GM13977 (cell line): Measurements from ENCODE around the gene SCAI.
A peak's percentile ranks its signal among the peaks of the same experiment; 100 is the strongest.

Experiments used
- DNase-seq: peaks from one replicate; pipeline ENCODE4 v3.0.0; 2012; ENCODE audit warnings: low spot score
- in situ Hi-C: fragments of 300-500 bp; cut with MboI; formaldehyde crosslinking; loops from one replicate; pipeline ENCODE4 v1.12.0; 2022; ENCODE audit warnings: low sequenced_read_pairs, low pct_unique_long_range_greater_than_20kb, mixed read lengths, inconsistent platforms; ENCODE audit not compliant: unreplicated experiment
- TF ChIP-seq, protein P1 (sequence below): IDR thresholded peaks from 2 replicates; pipeline ENCODE4 v1.5.1; 2012; ENCODE audit warnings: mild to moderate bottlenecking, control low read depth; ENCODE audit not compliant: insufficient read depth; ENCODE audit errors: extremely low read depth, missing control alignments

The SCAI gene

DNA sequence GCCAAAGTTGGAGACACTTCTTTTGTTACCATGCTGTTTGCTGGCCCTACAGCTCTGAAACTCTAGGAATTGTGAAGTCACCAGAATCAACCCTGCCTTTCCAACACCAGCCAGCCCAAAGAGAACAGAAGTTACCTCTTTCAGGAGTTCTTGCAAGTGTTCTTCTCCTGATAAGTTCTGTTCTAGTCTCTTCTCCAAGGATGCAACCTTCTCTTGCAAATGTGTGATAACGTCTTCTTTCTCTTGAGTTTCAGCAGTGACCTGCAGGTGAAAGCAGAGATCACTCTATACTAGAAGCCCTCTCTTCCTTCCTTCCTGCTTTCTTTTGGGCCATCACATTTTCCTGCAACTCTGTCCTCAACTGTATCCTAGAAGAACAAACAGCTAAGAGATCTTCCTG is 231.6 kb downstream of the SCAI start:
- in situ Hi-C loops: loop anchor here (25.0 kb wide), 1 partner anchor 451 kb away; no protein-coding TSS in a partner anchor
- TF ChIP-seq, protein P1, sequence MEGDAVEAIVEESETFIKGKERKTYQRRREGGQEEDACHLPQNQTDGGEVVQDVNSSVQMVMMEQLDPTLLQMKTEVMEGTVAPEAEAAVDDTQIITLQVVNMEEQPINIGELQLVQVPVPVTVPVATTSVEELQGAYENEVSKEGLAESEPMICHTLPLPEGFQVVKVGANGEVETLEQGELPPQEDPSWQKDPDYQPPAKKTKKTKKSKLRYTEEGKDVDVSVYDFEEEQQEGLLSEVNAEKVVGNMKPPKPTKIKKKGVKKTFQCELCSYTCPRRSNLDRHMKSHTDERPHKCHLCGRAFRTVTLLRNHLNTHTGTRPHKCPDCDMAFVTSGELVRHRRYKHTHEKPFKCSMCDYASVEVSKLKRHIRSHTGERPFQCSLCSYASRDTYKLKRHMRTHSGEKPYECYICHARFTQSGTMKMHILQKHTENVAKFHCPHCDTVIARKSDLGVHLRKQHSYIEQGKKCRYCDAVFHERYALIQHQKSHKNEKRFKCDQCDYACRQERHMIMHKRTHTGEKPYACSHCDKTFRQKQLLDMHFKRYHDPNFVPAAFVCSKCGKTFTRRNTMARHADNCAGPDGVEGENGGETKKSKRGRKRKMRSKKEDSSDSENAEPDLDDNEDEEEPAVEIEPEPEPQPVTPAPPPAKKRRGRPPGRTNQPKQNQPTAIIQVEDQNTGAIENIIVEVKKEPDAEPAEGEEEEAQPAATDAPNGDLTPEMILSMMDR: no peak
- DNase-seq: no peak

DNA sequence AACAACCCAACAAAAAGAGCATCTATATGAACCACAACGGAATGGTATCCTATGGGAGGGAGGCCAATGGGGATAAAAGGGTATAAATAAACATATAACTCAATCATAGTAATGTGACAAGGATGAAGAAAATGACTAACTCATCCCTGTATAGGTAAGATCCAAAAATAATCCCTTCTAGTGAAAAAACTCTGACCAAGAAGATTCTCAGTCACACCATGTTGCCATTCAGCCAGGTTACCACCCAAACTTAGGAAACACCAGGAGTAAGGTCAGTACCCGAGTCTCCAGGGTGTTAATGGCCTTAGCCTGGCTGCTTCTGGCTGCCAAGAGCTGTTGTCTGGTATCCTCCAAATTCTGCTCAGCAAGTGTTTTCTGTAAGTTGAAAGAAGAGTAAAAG is 235.2 kb downstream of the SCAI start:
- TF ChIP-seq, protein P1: no peak
- DNase-seq: no peak
- in situ Hi-C loops: loop anchor here (25.0 kb wide), 1 partner anchor 454 kb away; no protein-coding TSS in a partner anchor

- TF ChIP-seq, protein P1: no peak
- in situ Hi-C loops: loop anchor here (25.0 kb wide), 1 partner anchor 455 kb away; no protein-coding TSS in a partner anchor
- DNase-seq: no peak
Measured at GRCh38 chr9:124906966-124907365, 236.4 kb downstream of the SCAI start.

- in situ Hi-C loops: loop anchor here (25.0 kb wide), 1 partner anchor 462 kb away; no protein-coding TSS in a partner anchor
- no peak for DNase-seq
- TF ChIP-seq, protein P1: no peak
Measured at GRCh38 chr9:124899845-124900244, 243.5 kb downstream of the SCAI start.

DNA sequence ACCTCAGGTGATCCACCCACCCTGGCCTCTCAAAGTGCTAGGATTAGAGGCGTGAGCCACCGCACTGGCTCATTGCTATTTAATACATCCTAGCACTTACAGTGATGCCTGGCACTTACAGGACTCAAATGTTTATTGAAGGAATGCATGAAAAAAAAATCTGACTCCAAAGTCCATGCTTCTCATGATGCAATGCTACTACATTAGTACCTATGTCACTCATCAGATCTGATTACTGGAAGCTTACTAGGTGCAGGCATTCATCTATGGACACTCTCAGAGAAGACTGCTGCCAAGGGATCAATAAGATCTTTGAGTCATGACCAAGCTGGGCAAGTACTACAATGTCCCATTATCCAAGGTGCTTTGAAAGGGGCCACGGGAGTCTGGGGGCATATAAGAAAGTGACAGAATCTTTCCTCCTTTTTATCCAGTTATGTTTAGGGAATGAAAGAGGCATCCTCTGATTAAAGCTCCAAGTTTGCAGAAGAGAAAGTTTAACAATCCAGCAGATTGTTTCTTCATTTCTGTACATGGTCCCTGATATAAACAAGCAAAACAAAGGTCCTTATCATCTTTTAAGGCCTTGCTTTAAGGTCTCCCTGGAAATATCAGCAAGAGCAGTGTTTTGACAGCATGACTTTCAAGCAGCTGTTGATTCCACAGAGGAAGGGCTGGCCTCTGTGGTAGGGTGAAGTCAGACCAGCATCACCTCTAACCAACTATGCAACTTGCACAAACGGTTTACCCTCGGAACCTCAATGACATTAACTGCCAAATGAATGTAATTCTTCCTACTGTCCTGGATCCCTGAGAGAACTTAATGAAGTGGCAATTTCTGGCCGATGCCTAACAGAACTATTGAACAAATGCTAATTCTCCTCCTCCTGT is 245.5 kb downstream of the SCAI start:
- TF ChIP-seq, protein P1: no peak
- no peak for DNase-seq
- in situ Hi-C loops: no loop called here

DNA sequence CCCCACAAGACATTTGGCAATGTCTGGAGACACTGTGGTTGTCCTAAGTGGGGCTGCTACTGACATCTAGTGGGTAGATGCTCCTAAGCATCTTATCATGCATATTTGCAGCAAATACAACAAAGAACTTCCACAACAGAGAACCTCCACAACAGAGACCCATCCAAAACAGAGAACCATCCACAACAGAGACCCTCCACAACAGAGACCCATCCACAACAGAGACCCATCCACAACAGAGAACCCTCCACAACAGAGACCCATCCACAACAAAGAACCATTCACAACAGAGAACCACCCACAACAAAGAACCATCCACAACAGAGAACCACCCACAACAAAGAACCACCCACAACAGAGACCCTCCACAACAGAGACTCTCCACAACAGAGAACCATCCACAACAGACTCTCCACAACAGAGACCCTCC is 248.6 kb downstream of the SCAI start:
- TF ChIP-seq, protein P1: peak; percentile 66
- in situ Hi-C loops: no loop called here

More for the DNA sequence above, 248.6 kb downstream of the SCAI start:
- no peak for DNase-seq
